ENCODE results near the gene TMCO2.

The TMCO2 gene

GRCh38 chr1:40252601-40253000 is 4.9 kb downstream of the TMCO2 start:
- H3K36me3 ChIP-seq (replicated peaks) = no peaks in the 10 kb centered on the region
- no peak overlapping the region for H3K4me3 ChIP-seq (ENCODE audit: low read depth, low read length)
- TF ChIP-seq CTCF (IDR thresholded peaks at IDR 0.05; ENCODE audit: low read depth, low read length, missing control alignments) = no peak
- no peaks in the 10 kb centered on the region for H3K27me3 ChIP-seq (replicated peaks)
- no peak for DNase-seq
- no peak overlapping the region for H3K27ac ChIP-seq
- in situ Hi-C loops (cut with HindIII; ENCODE audit: low pct_ligation_motif_present, low sequenced_read_pairs) = no loop called here

GRCh38 chr1:40255231-40255630 is 7.5 kb downstream of the TMCO2 start:
- no peaks in the 10 kb centered on the region for H3K27me3 ChIP-seq (replicated peaks)
- in situ Hi-C loops (cut with HindIII; ENCODE audit: low pct_ligation_motif_present, low sequenced_read_pairs) = no loop called here
- DNase-seq = no peak
- no peak for TF ChIP-seq CTCF (IDR thresholded peaks at IDR 0.05; ENCODE audit: low read depth, low read length, missing control alignments)
- H3K36me3 ChIP-seq (replicated peaks) = peaks cover 2% of the 10 kb centered on the region
- H3K4me3 ChIP-seq (ENCODE audit: low read depth, low read length) = no peak overlapping the region
- no peak overlapping the region for H3K27ac ChIP-seq

- H3K27ac ChIP-seq = peak overlapping the region; percentile 90
- no peak for DNase-seq
- TF ChIP-seq CTCF (IDR thresholded peaks at IDR 0.05; ENCODE audit: low read depth, low read length, missing control alignments) = no peak
- no peaks in the 10 kb centered on the region for H3K27me3 ChIP-seq (replicated peaks)
- peak overlapping the region; percentile 99 for H3K4me3 ChIP-seq (ENCODE audit: low read depth, low read length)
- in situ Hi-C loops (cut with HindIII; ENCODE audit: low pct_ligation_motif_present, low sequenced_read_pairs) = no loop called here
- H3K36me3 ChIP-seq (replicated peaks) = peaks cover 15% of the 10 kb centered on the region
These were observed 8.8 kb downstream of the TMCO2 start for GRCh38 chr1:40256401-40257084.

GRCh38 chr1:40257313-40257687 is 9.6 kb downstream of the TMCO2 start:
- Histone ChIP-seq H3K27me3 (replicated peaks) (no peaks in the 10 kb centered on the region), H3K36me3 (replicated peaks) (peaks cover 18% of the 10 kb centered on the region), H3K27ac (peak overlapping the region; percentile 90), H3K4me3 (ENCODE audit: low read depth, low read length) (peak overlapping the region; percentile 99)
- no peak for TF ChIP-seq CTCF (IDR thresholded peaks at IDR 0.05; ENCODE audit: low read depth, low read length, missing control alignments)
- DNase-seq = no peak
- in situ Hi-C loops (cut with HindIII; ENCODE audit: low pct_ligation_motif_present, low sequenced_read_pairs) = no loop called here

GRCh38 chr1:40257688-40258444 is 10.1 kb downstream of the TMCO2 start, which contains the start of gene ZMPSTE24:
ZMPSTE24 (plus strand) TSS chr1:40258236; CDS start chr1:40258272, 36 bp downstream.
- peak within 1 kb of the TSS; percentile 90 for H3K27ac ChIP-seq
- H3K4me3 ChIP-seq (ENCODE audit: low read depth, low read length) = peak within 1 kb of the TSS; percentile 99
- peaks cover 22% of the 10 kb centered on the region for H3K36me3 ChIP-seq (replicated peaks)
- no peak for TF ChIP-seq CTCF (IDR thresholded peaks at IDR 0.05; ENCODE audit: low read depth, low read length, missing control alignments)
- no peaks in the 10 kb centered on the region for H3K27me3 ChIP-seq (replicated peaks)
- peak; percentile 96 for DNase-seq
- in situ Hi-C loops (cut with HindIII; ENCODE audit: low pct_ligation_motif_present, low sequenced_read_pairs) = no loop called here
